Measurements from ENCODE around the gene CDH12.
"Not testable (repeated sequence)": the region's sequence is repeated elsewhere in the genome, so short reads cannot be mapped to it uniquely, and the experiment has no call there.

CDH12 gene

GRCh38 chr5:22411554-22412349 is 441.4 kb downstream of the CDH12 start:
- DNase-seq, result no peak

- no peak for DNase-seq
Measured at GRCh38 chr5:22391956-22392355, 461.2 kb downstream of the CDH12 start.

GRCh38 chr5:22390888-22391287 is 462.3 kb downstream of the CDH12 start:
- no peak for DNase-seq

GRCh38 chr5:22372826-22373660 is 480.1 kb downstream of the CDH12 start:
- no peak for DNase-seq

- no peak for DNase-seq
Measured at GRCh38 chr5:22372376-22372775, 480.8 kb downstream of the CDH12 start.

- DNase-seq, result no peak
Measured at GRCh38 chr5:22354956-22355355, 498.2 kb downstream of the CDH12 start.

GRCh38 chr5:22352493-22352892 is 500.7 kb downstream of the CDH12 start:
- no peak for DNase-seq

- DNase-seq, result no peak
Measured at GRCh38 chr5:22351178-22351577, 502.0 kb downstream of the CDH12 start.

GRCh38 chr5:22348027-22348426 is 505.1 kb downstream of the CDH12 start:
- DNase-seq, result no peak

- no peak for DNase-seq
Measured at GRCh38 chr5:22344000-22344399, 509.1 kb downstream of the CDH12 start.

- DNase-seq, result no peak
Measured at GRCh38 chr5:22341406-22341805, 511.7 kb downstream of the CDH12 start.

GRCh38 chr5:22332949-22333348 is 520.2 kb downstream of the CDH12 start:
- DNase-seq, result not testable (repeated sequence)

- no peak for DNase-seq
Measured at GRCh38 chr5:22329683-22330082, 523.5 kb downstream of the CDH12 start.

GRCh38 chr5:22319798-22320197 is 533.3 kb downstream of the CDH12 start:
- no peak for DNase-seq

GRCh38 chr5:22316294-22316693 is 536.9 kb downstream of the CDH12 start:
- DNase-seq, result no peak

- DNase-seq, result not testable (repeated sequence)
Measured at GRCh38 chr5:22315052-22315451, 538.1 kb downstream of the CDH12 start.

- DNase-seq, result no peak
Measured at GRCh38 chr5:22314548-22314947, 538.6 kb downstream of the CDH12 start.

- DNase-seq, result no peak
Measured at GRCh38 chr5:22306011-22306410, 547.1 kb downstream of the CDH12 start.

- no peak for DNase-seq
Measured at GRCh38 chr5:22295832-22296231, 557.3 kb downstream of the CDH12 start.

- DNase-seq, result no peak
Measured at GRCh38 chr5:22293147-22293546, 560.0 kb downstream of the CDH12 start.

- DNase-seq, result no peak
Measured at GRCh38 chr5:22278164-22278563, 575.0 kb downstream of the CDH12 start.

- no peak for DNase-seq
Measured at GRCh38 chr5:22277006-22277405, 576.1 kb downstream of the CDH12 start.

GRCh38 chr5:22265855-22266254 is 587.3 kb downstream of the CDH12 start:
- DNase-seq, result not testable (repeated sequence)

- DNase-seq, result no peak
Measured at GRCh38 chr5:22258139-22258538, 595.0 kb downstream of the CDH12 start.
